Activated CD8-positive, alpha-beta memory T cell treated with anti-CD3 and anti-CD28 coated beads for 48 hours (primary cell): ENCODE data around the gene SEC14L2.
"Not testable (repeated sequence)": the region's sequence is repeated elsewhere in the genome, so short reads cannot be mapped to it uniquely, and the experiment has no call there.

Source experiments
- DNase-seq, 3 experiments: peaks; one replicate each; pipeline ENCODE4 v3.0.0-alpha.2; 2020; ENCODE audit warnings: low read depth in 2 of 3, low spot score in 2 of 3

SEC14L2 gene

DNA sequence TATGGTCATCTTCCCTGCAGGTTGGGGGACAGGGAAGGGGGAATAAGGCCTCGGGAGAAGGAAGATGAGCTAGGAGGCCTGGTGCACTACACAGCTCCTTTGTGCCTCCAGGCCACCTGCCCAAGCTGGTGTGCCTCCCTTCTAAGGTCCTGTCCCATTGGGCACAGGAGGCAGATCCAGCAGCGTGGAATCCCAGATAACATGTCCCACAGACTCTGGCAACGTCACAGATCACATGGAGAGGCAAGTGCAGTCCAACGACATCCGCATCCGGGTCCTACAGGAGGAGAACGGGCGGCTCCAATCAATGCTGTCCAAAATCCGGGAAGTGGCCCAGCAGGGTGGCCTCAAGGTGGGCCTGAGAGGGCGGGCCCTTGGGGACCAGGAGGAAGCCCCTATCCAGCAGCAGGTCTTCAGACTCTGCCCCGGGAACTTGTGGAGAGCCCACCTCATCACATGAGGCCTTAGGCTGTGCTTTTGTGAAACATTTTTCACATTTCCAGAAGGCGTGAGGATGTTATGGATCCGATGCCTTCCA, 21.4 kb upstream of the SEC14L2 start:
- no peak for DNase-seq

DNA sequence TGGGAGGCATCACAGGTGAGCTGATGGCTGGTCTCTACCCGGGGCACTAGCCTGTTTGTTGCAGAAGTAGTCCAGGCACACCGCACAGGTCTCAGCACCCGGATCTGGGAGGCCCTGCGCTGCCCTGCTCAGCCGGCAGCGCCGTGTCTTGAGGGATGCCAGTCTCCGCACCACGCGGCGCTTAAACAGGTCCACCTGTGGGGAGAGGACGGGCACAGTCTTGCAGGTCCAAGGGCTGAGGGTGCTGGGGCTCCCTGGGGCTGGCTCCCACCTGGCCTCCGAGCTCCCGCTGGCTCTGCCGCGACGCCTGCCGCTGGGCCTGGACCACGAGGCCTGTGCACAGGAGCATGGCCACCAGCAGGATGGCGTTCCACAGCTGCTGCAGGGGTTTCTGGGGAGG, 16.8 kb upstream of the SEC14L2 start:
- no peak for DNase-seq

DNA sequence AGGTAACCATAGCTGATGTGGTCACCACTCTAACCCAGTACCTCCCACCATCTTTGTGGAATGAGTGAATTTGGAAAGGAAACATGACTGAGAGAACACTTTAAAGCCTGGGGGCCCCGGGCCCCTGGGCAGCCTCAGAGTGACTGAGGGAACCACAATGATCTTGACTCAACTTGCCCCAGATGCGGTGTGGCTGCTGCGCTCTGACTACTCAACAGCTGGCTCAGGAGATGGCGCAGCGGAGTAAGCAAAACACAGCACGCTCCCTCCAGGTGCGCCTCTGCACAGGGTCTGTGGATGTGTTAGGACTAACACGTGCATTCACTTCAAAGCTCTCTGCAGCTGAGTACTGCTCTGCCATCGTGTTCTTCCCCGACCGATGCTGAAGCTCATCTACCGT, 15.6 kb upstream of the SEC14L2 start:
- DNase-seq = no peak

DNA sequence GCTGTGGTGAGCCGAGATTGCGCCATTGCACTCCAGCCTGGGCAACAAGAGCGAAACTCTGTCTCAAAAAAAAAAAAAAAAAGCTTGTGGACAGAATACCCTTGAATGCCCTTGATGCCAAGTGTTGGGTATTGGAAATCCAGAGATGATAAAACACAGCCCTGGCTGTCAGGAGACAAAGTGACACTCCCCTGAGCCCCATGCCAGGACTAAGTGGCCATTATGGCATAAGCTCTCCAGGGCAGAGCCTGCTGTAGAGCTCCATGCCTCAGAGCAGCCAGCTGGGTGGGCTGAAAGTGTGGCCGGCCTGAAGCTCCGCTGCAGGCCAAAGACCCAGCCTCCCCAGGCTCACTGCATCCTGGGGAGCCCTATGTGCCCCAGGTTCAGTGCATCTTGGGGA, 14.5 kb upstream of the SEC14L2 start:
- DNase-seq = no peak

DNA sequence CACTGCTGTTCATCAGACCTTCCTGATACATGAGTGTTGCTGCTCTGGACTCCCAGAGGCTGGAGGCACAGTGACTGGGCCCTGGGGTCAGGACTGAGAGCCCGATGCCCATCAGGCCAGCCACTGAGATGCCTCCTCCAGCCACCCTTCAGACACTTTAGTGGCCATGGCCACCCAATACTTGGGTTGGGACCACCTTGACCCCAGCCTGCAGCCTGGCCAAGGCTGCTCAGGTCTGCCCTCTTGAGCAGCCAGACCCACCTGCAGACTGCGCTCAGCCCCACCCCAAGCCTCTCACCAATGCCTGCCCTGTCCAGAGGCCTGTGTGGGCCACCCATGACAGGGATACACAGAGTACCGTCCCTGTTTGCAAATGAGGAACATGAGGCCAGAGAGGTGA, 13.8 kb upstream of the SEC14L2 start:
- DNase-seq = no peak

DNA sequence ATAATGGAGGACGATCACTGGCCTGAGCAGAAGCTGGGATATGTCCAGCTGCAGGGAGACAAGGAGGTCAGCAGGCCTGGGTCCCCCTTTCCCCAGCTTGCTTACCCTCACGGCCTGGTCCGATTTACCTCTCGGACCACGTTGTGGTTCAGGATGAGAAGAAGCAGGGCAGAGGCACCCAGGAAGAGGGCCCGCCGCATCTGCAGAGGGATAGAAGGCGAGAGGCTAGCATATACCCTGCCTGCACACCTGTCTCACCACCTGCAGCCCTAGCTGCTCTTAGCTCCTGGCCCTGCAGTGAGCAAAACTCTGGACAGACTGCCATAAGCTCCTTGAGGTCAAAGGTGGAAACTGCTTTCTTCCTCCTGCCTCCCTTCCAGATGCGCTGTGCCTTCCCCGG, 10.9 kb upstream of the SEC14L2 start:
- no peak for DNase-seq

DNA sequence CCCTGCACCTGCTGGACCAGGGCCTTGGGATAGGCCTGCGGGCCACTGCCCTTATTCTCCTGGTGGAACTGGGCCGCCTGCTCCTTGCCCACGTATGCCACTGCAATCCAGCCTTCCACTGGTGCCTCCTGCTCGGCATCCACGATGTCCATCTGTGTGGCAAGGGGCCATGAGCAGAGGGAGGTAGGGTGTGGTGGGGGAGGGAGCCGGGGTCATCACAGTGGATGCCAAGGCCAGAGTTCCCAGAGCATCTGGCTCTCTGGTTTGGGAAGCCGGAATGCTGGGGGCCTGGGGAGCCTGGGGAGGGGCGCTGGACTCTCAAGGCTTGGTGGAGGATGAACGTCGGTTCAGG, 10.2 kb upstream of the SEC14L2 start:
- DNase-seq = no peak

DNA sequence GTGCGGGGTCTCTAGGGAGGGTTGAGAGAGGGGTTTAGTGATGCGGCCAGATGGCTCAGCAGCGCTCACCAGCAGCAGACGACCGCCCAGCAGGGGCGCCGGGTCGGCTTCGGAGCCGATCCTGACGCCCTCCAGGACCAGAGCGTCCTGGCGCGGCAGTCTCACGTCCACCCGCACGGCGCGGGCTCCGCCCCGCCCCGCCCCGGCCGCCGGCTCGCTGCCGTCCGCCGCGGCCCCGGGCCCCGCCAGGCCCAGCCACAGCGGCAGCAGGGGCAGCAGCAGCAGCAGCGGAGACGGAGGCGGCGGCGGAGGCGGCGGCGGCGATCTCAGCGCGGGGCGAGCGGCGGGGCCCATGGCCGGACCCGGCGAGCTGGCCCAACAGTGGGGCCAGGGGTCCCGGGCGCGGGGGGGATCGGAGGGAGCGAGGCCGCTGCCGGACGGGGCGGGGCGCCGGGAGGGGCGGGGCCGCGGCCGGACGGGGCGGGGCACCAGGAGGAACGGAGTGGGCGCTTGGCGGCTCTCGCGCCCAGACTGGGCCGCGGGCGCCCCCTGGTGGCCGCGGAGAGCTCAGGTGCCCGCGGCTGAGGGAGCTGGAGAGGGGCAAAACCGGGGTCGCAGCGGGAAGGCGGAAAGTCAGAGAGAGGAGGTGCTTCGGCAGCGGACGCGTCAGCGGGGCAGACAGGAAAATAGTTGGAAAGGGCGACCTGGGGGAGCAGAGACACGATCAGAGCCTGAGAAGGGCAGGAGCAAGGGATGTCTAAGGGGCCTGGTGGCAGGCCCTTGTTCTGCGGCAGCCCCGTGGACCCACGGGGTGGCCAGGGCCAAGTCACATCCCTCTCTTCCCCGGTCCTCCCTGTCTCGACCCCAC, 9.6 kb upstream of the SEC14L2 start, which contains the start of gene RNF215:
Gene RNF215 (minus strand): TSS at position 452 of the 868 bp plus-strand sequence. CDS start 98 bp downstream, at position 354.
- peak; percentile 57 to 84 (median 66) for DNase-seq

DNA sequence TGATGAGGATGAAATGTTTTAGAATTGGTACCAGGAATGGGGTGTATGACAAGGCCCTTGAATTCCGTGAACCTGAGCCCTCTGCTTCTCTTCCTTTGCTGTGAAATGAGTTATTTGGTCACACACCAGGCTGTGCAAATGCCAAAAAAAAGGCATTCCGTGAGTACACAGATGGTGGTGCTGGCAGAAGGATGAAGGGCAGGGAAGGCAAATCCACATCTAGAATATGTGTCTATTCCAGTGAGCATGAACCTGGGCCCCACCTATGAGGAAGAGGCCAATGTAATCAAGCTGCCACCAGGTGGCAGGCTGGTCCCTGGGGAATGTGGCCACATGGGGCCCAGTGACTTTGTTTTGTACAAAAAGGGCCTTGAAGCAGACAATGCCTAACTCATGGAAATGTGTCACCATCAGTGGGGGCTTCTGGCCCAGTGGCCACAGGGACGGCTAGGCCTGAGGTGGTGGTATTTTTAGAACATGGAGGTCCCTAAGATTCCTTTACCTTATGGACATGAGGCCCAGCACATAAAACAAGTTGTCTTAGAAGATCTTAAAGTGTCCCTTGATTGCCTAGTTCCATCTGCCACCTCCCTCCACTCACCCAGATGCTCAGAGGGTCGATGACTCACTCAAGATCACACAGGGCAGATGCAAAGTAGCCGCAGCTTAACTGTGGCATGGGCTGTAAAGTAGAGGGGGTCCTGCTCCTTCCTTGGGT, 5.7 kb upstream of the SEC14L2 start:
- peak; percentile 49 to 54 (median 52) for DNase-seq

DNA sequence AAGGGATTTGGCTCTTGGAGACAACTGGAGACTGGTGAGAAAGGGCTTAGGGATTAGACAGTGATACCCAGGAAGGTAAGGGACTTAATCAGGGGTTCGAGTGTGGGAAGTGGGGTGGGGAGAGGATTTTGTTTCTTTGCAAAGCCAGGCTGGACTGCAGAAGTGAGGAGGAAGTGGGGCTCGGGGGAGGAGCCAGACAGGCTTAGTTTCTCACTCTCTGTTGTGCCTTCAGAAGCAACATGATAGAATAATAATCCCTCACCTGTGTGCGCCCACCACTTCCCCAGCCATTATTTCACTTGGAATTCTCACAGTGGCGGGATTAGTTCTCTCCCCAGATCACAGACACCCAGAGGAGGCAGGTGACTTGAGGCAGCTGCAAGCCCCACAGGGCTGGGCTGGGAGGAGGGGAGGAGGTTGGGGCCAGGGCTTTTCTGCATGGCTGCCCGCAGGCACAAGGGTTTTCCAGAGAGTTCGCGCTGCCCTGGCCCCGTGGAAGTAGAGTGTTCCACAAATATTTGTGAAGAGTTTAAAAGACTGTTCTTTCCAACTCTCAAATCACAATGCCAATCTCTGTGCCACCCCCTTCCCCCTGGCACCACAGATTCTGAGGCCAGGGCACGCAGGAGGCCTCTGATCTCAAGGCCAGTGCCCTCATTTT, 4.0 kb upstream of the SEC14L2 start:
- DNase-seq = no peak

DNA sequence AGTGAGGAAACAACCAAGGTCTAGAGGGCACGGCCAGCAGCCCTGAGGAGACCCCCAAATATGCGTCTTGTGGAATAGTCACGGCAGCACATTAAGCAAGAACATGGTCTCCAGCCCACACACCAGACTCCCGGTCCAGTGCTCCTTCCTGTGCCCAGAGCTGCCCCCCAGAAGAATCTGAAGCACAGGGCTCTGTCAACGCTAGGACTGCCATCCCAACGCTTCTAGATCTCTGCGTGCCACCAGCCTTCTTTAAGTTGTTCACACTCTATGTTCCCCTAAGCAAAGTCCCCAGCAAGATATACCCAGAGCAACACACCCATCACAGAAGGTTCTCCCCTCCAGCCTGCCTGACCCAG, 3.5 kb upstream of the SEC14L2 start:
- no peak for DNase-seq

DNA sequence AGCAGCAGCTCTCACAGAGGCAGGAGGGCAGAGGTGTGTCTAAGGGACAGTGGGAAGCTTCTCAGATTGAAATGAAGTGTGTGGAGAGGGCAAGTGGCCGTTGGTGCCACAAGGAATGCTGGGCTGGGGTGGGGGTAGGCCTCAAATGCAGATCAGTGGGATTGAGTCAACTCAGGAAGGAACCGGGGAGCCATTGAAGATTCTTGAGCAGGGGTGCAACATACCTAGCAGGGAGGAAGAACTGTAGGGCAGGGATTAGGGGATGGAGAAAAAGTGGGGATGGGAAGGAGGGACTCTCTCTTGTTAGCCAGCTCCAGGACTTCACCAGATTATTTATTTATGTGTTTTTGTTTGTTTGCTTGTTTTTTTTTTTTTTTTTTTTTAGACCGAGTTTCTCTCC, 2.9 kb upstream of the SEC14L2 start:
- DNase-seq = no peak

DNA sequence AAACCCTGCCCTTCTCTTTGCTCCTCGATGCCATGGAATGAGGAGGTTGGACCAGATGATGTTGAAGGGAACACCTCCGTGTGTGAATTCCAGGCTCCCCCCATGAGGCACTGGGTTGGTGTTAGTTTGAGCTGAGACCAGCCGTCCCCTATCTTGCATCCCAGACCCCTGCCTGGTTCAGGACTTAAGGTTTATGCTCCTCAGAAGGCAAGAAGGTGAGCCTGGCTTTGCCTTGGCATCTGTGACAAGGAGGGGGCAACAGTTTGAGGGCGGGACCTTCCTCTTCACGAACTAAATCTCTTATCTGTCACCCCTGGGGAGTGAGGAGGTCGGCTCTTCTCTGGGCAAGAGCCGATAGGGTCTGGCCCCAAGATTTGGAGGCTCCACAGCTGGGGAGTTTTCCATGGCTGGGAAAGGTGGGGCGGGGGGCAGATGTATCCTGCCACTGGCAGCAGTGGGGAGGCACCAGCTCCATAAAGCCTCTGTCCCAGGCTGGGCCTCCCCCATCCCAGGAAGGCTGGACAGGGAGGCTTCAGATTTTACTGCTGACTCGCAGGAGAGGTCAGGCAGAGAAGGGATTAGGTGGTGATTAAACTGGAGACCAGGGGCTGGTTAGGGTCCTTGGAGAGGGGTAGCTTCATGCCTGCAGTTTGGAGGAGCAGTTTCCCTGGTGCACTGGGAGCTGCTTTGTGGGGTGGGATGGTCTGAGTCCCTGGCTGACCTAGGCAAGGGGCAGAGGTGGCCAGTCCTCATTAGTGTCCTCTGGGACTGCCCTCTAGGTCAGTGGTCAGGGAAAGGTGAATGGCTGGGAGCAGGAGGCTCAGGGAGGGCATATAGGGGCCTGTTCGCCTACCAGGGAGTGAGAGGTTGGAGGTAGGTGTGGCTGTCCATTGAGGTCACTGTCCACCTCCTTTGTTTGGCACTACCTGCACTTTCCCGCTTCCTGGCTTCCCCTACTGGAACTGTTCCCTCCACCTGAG, 1.1 kb downstream of the SEC14L2 start:
- no peak for DNase-seq

DNA sequence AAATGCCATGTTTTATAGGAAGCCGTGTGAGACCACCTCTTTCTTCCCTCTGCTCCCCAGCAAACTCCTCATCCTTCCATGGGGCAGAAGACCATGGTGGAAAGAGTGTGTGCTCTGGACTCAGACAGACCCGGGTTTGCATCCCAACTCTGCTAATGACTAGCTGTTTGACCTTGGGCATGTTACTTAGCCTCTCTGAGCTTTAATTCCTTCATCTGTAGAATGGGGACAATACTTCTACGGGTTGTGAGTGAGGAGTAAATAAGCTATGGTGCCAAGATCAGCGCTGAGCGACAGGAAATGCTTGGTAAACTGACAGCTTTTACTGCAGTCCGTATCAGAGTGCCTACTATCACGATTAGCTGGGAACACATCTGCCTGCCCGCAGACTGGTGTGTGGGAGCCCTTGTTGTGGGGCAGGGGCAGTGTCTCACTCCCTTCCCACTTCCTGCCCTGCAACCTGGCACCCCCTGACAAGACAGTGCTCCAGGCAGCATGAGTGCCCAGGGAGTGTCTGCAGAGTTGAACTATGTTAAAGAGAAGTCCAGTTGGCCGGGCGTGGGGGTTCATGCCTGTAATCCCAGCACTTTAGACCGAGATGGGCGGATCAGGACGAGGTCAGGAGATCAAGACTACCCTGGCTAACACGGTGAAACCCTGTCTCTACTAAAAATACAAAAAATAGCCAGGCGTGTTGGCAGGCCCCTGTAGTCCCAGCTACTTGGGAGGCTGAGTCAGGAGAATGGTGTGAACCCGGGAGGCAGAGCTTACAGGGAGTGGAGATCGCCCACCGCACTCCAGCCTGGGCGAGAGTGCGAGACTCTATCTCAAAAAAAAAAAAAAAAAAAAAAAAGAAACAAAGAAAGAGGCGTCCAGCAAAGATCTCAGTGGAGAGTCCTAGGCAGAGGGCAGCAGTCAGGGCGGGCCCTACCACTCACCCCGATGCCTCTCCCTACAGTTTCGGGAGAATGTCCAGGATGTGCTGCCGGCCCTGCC, 2.2 kb downstream of the SEC14L2 start:
- DNase-seq = no peak

DNA sequence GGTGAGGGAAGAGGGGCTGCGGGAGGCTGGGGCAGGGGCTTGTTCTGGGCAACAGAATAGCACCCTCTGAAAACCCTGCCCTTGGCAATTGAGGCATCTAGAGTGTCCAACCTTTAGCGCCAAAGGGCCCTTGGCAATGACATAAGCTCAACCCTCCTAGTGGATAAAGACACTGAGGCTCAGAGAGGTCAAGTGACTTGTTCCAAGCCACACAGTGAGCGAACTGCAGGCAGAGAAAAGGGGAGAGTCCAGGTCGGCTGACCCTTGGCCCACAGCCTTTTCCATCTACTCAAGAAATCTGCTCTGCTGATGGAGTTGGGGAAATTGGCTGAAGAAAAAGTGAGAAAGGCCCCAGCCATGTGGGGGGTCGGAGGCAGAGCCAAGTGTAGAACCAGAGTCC, 2.9 kb downstream of the SEC14L2 start:
- DNase-seq = no peak

DNA sequence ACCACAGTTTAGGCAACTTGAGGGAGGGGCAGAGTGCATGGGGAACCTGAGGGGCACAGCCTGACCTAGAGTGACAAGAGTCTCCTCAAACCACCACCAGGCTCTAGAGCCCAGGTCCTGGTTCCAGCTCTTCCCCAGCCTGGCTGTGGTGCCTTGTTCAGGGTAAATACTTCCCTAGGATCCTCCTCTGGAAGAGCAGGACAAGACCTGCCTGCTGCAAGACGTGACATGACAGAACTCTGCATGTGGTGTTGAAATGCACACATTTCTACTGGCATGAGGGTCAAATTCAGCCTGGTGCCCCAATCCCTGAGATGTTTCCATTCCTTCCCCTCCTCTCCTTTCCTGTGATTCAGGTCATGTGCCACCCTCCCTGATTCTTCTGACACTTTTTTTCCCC, 3.3 kb downstream of the SEC14L2 start:
- no peak for DNase-seq

DNA sequence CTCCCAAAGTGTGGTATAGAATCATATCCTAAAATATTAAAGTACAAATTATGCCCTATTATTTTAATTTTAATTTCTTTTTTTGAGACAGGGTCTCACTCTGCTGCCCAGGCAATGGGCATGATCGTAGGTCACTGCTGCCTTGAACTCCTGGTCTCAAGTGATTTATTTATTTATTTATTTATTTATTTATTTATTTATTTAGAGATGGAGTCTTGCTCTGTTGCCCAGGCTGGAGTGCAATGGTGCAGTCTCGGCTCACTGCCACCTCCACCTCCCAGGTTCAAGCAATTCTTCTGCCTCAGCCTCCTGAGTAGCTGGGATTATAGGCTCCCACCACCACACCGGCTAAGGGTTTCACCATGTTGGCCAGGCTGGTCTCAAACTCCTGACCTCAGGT, 4.2 kb downstream of the SEC14L2 start:
- DNase-seq = not testable (repeated sequence)

DNA sequence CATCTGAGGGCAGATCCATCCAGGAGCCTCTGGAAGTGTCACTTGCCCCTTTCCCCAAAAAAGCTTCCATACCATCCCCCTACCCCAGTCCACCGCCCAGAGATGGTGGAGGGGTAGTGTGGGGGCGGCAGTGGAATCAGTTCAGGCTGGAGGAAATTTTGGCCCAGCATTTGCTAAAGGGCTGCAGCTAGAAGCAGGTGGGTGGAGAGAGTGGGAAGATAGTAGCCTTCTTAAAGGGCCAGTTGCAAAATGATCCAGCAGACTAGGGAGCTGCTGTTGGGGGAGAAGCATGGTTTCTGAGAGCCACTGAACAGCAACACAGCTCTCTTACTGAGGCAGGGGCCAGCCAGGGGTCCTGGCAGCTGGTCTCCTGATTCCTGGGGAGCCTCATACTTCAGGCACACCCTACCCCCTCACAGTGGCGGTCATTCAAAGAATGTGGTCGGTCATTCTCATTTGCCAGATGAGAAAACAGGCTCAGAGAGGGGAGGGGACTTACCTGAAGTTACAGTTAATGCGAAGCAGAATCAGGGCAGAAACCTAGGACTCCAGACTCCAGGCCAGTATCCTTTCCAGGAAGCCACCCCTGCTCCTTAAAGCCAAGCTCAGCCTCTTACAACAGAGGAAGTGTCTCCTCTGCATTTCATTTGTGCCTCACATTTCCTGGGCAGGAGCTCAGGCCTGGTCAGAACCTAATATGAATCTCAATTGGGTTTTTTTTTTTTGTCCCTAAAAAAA, 5.4 kb downstream of the SEC14L2 start:
- no peak for DNase-seq

DNA sequence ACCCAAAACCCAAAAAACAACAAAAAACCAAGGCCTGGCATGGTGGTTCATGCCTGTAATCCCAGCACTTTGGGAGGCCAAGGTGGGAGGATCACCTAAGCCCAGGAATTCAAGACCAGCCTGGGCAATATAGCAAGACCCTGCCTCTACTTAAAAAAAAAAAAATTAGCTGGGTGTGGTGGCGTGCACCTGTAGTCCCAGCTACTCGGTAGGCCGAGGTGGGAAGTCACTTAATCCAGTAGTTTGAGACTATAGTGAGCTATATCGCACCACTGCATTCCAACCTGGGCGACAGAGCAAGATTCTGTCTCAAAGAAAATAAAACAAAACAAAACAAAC, 5.9 kb downstream of the SEC14L2 start:
- DNase-seq = not testable (repeated sequence)
